Activated naive CD4-positive, alpha-beta T cell treated with anti-CD3 and anti-CD28 coated beads, Interleukin-2, amount 50 U/mL, for 16 hours (primary cell): Measurements from ENCODE around the gene SCNN1G.
"Not testable (repeated sequence)": the region's sequence is repeated elsewhere in the genome, so short reads cannot be mapped to it uniquely, and the experiment has no call there.

Source experiments
- DNase-seq: peaks from one replicate; pipeline ENCODE4 v3.0.0-alpha.2; 2020

Gene SCNN1G

GRCh38 chr16:23182679-23183542 is at the start of gene SCNN1G:
SCNN1G (plus strand) TSS chr16:23182745; CDS start chr16:23186272, 3,527 bp downstream.
- no peak for DNase-seq

- no peak for DNase-seq
Measured at GRCh38 chr16:23132775-23133463, 49.6 kb upstream of the SCNN1G start.

GRCh38 chr16:23134274-23134673 is 48.3 kb upstream of the SCNN1G start:
- no peak for DNase-seq

- no peak for DNase-seq
Measured at GRCh38 chr16:23137256-23137655, 45.3 kb upstream of the SCNN1G start.

GRCh38 chr16:23137818-23138217 is 44.7 kb upstream of the SCNN1G start:
- DNase-seq, result no peak

GRCh38 chr16:23140107-23140506 is 42.4 kb upstream of the SCNN1G start:
- DNase-seq, result no peak

GRCh38 chr16:23141033-23141432 is 41.5 kb upstream of the SCNN1G start:
- no peak for DNase-seq

GRCh38 chr16:23141500-23141899 is 41.0 kb upstream of the SCNN1G start:
- DNase-seq, result no peak

- DNase-seq, result no peak
Measured at GRCh38 chr16:23141959-23142740, 40.4 kb upstream of the SCNN1G start.

GRCh38 chr16:23143391-23143790 is 39.2 kb upstream of the SCNN1G start:
- no peak for DNase-seq

- not testable (repeated sequence) for DNase-seq
Measured at GRCh38 chr16:23144393-23144792, 38.2 kb upstream of the SCNN1G start.

GRCh38 chr16:23145186-23145585 is 37.4 kb upstream of the SCNN1G start:
- DNase-seq, result no peak

- no peak for DNase-seq
Measured at GRCh38 chr16:23145608-23146007, 36.9 kb upstream of the SCNN1G start.

GRCh38 chr16:23146877-23147601 is 35.5 kb upstream of the SCNN1G start:
- DNase-seq, result no peak

GRCh38 chr16:23147666-23148065 is 34.9 kb upstream of the SCNN1G start:
- no peak for DNase-seq

- no peak for DNase-seq
Measured at GRCh38 chr16:23148166-23148512, 34.4 kb upstream of the SCNN1G start.

GRCh38 chr16:23148513-23149266 is 33.9 kb upstream of the SCNN1G start:
- DNase-seq, result peak; percentile 70

GRCh38 chr16:23149267-23149992 is 33.1 kb upstream of the SCNN1G start, which contains the start of gene USP31:
USP31 (minus strand) TSS chr16:23149452; CDS start chr16:23149270, 182 bp downstream.
- peak; percentile 90 for DNase-seq

GRCh38 chr16:23149993-23150364 is 32.6 kb upstream of the SCNN1G start:
- no peak for DNase-seq

- DNase-seq, result no peak
Measured at GRCh38 chr16:23152386-23153178, 30.0 kb upstream of the SCNN1G start.
